SU-DHL-6 (cell line): ENCODE results near the gene ZMYND11.

Experiments
- H2AFZ ChIP-seq: fragments of 200-600 bp; sonication (generic); 2 replicates; pipeline ENCODE4 v1.6.1; 2014; ENCODE audit warnings: low read depth, mild to moderate bottlenecking, moderate library complexity, mixed read lengths, antibody characterized with exemption, low read length; ENCODE audit not compliant: severe bottlenecking
- H3F3A ChIP-seq: fragments of 200-600 bp; shearing (Covaris generic); 2 replicates; pipeline ENCODE4 v1.6.0; 2016; ENCODE audit warnings: antibody characterized with exemption, mild to moderate bottlenecking; ENCODE audit not compliant: insufficient read depth
- H3K27ac ChIP-seq: fragments of 200-600 bp; sonication (generic); 2 replicates; pipeline ENCODE4 v1.5.1; 2016; ENCODE audit warnings: low read depth, mild to moderate bottlenecking, low read length, moderate library complexity, mixed read lengths
- H3K27me3 ChIP-seq: fragments of 200-600 bp; sonication (generic), shearing (Covaris generic); 2 replicates; pipeline ENCODE4 v1.6.0; 2014; ENCODE audit warnings: mild to moderate bottlenecking, low read length
- H3K36me3 ChIP-seq: fragments of 200-600 bp; sonication (generic); 2 replicates; pipeline ENCODE4 v1.6.1; 2014; ENCODE audit warnings: mild to moderate bottlenecking, low read length, mixed read lengths
- H3K4me2 ChIP-seq: fragments of 300-600, 200-600 bp; shearing (Covaris generic), sonication (generic); 2 replicates; pipeline ENCODE4 v1.6.0; 2014; ENCODE audit warnings: low read length, low read depth, mild to moderate bottlenecking; ENCODE audit not compliant: poor library complexity, severe bottlenecking
- H3K4me3 ChIP-seq: fragments of 200-600 bp; sonication (generic); 2 replicates; pipeline ENCODE4 v1.5.1; 2014; ENCODE audit warnings: antibody characterized with exemption, low read length, mild to moderate bottlenecking, mixed read lengths; ENCODE audit not compliant: insufficient read depth, poor library complexity, severe bottlenecking
- H3K79me2 ChIP-seq: fragments of 200-600 bp; sonication (generic); 2 replicates; pipeline ENCODE4 v1.6.1; 2014; ENCODE audit warnings: mild to moderate bottlenecking, low read length, moderate library complexity; ENCODE audit not compliant: insufficient read depth
- H3K9ac ChIP-seq: fragments of 200-600 bp; sonication (generic); 2 replicates; pipeline ENCODE4 v1.7.0; 2014; ENCODE audit warnings: mild to moderate bottlenecking, low read length
- H3K9me2 ChIP-seq: fragments of 200-600 bp; sonication (generic); replicated peaks from 2 replicates; pipeline ENCODE4 v1.6.1; 2014; ENCODE audit warnings: low read length; ENCODE audit not compliant: insufficient read depth
- H3K9me3 ChIP-seq: fragments of 200-600 bp; sonication (generic); 2 replicates; pipeline ENCODE4 v1.6.1; 2014; ENCODE audit warnings: low read length, mixed read lengths; ENCODE audit not compliant: insufficient read depth
- H4K20me1 ChIP-seq: fragments of 200-600 bp; sonication (generic); 2 replicates; pipeline ENCODE4 v1.6.1; 2014; ENCODE audit warnings: low read depth, mild to moderate bottlenecking, antibody characterized with exemption, low read length, moderate library complexity, mixed read lengths
- CTCF ChIP-seq: fragments of 200-600 bp; sonication (generic); IDR thresholded peaks from one replicate; pipeline ENCODE4 v1.5.1; 2017; ENCODE audit warnings: antibody characterized with exemption, mild to moderate bottlenecking, low read length, moderate library complexity; ENCODE audit not compliant: insufficient read depth, poor library complexity, severe bottlenecking
- EZH2phosphoT487 ChIP-seq: fragments of 200-600 bp; sonication (generic), shearing (Covaris generic); conservative IDR thresholded peaks from 2 replicates; pipeline ENCODE4 v1.6.1; 2018; ENCODE audit warnings: mild to moderate bottlenecking, antibody characterized with exemption, low read length, moderate library complexity, mixed read lengths

ZMYND11 gene

GRCh38 chr10:232061-232460 is 96.8 kb downstream of the ZMYND11 start:
- Histone ChIP-seq H4K20me1 (no peaks in the 10 kb centered on the region), H3K4me2 (no peak overlapping the region), H3F3A (no peaks in the 10 kb centered on the region), H3K27me3 (no peaks in the 10 kb centered on the region), H3K9me3 (no peaks in the 10 kb centered on the region), H3K27ac (no peak overlapping the region), H3K9ac (no peak overlapping the region), H3K4me3 (no peak overlapping the region), H2AFZ (no peak overlapping the region), H3K9me2 (no peaks in the 10 kb centered on the region), H3K36me3 (no peaks in the 10 kb centered on the region), H3K79me2 (no peaks in the 10 kb centered on the region)
- no peak for TF ChIP-seq CTCF
- TF ChIP-seq EZH2phosphoT487, result no peak

- Histone ChIP-seq H2AFZ (no peak overlapping the region), H3K4me3 (no peak overlapping the region), H3K27me3 (no peaks in the 10 kb centered on the region), H3F3A (no peaks in the 10 kb centered on the region), H3K79me2 (no peaks in the 10 kb centered on the region), H3K9me3 (no peaks in the 10 kb centered on the region), H3K9me2 (no peaks in the 10 kb centered on the region), H4K20me1 (no peaks in the 10 kb centered on the region), H3K4me2 (no peak overlapping the region), H3K27ac (no peak overlapping the region), H3K36me3 (no peaks in the 10 kb centered on the region), H3K9ac (no peak overlapping the region)
- TF ChIP-seq EZH2phosphoT487 (no peak), CTCF (no peak)
These were observed 97.6 kb downstream of the ZMYND11 start for GRCh38 chr10:232878-233277.

GRCh38 chr10:234708-235406 is 99.6 kb downstream of the ZMYND11 start:
- TF ChIP-seq EZH2phosphoT487 (no peak), CTCF (no peak)
- Histone ChIP-seq H3K36me3 (no peaks in the 10 kb centered on the region), H3K79me2 (no peaks in the 10 kb centered on the region), H3K27ac (no peak overlapping the region), H3K27me3 (no peaks in the 10 kb centered on the region), H3K9me2 (no peaks in the 10 kb centered on the region), H3K9ac (no peak overlapping the region), H3K4me2 (no peak overlapping the region), H4K20me1 (no peaks in the 10 kb centered on the region), H3K4me3 (no peak overlapping the region), H3F3A (no peaks in the 10 kb centered on the region), H2AFZ (no peak overlapping the region), H3K9me3 (no peaks in the 10 kb centered on the region)
